Activated naive CD4-positive, alpha-beta T cell treated with Interleukin-2 at 50 U/mL for 16 hours (primary cell): ENCODE results near the gene KIF9.
"Not testable (repeated sequence)": the region's sequence is repeated elsewhere in the genome, so short reads cannot be mapped to it uniquely, and the experiment has no call there.

ENCODE experiments used
- DNase-seq: peaks from one replicate; pipeline ENCODE4 v3.0.0-alpha.2; 2020

KIF9 gene

GRCh38 chr3:47282424-47283192 lies at the start of gene KIF9, which contains the start of gene KLHL18:
KIF9 (minus strand) TSS chr3:47282799; CDS start chr3:47277374, 5,425 bp downstream.
KLHL18 (plus strand) TSS chr3:47282944; CDS start chr3:47282966, 22 bp downstream.
- peak; percentile 96 for DNase-seq

- peak; percentile 43 for DNase-seq
Observed at GRCh38 chr3:47324278-47324865, 41.8 kb upstream of the KIF9 start.

- no peak for DNase-seq
Observed at GRCh38 chr3:47323431-47324277, 41.1 kb upstream of the KIF9 start.

GRCh38 chr3:47319956-47320355 lies 37.4 kb upstream of the KIF9 start:
- DNase-seq, result no peak

GRCh38 chr3:47318916-47319315 lies 36.3 kb upstream of the KIF9 start:
- no peak for DNase-seq

GRCh38 chr3:47316151-47316550 lies 33.6 kb upstream of the KIF9 start:
- DNase-seq, result not testable (repeated sequence)

GRCh38 chr3:47315069-47315647 lies 32.6 kb upstream of the KIF9 start:
- no peak for DNase-seq

GRCh38 chr3:47314056-47314764 lies 31.6 kb upstream of the KIF9 start:
- no peak for DNase-seq

- DNase-seq, result no peak
Observed at GRCh38 chr3:47313341-47314055, 30.9 kb upstream of the KIF9 start.

GRCh38 chr3:47310391-47310790 lies 27.8 kb upstream of the KIF9 start:
- DNase-seq, result no peak

- not testable (repeated sequence) for DNase-seq
Observed at GRCh38 chr3:47309231-47309630, 26.6 kb upstream of the KIF9 start.

GRCh38 chr3:47306022-47306421 lies 23.4 kb upstream of the KIF9 start:
- DNase-seq, result no peak

GRCh38 chr3:47301456-47301855 lies 18.9 kb upstream of the KIF9 start:
- DNase-seq, result no peak

GRCh38 chr3:47299381-47300318 lies 17.1 kb upstream of the KIF9 start:
- DNase-seq, result no peak

- DNase-seq, result no peak
Observed at GRCh38 chr3:47298439-47298838, 15.8 kb upstream of the KIF9 start.

- no peak for DNase-seq
Observed at GRCh38 chr3:47296562-47297302, 14.1 kb upstream of the KIF9 start.

- DNase-seq, result no peak
Observed at GRCh38 chr3:47295976-47296375, 13.4 kb upstream of the KIF9 start.

GRCh38 chr3:47295322-47295721 lies 12.7 kb upstream of the KIF9 start:
- DNase-seq, result no peak

- DNase-seq, result no peak
Observed at GRCh38 chr3:47294392-47294791, 11.8 kb upstream of the KIF9 start.

GRCh38 chr3:47293822-47294221 lies 11.2 kb upstream of the KIF9 start:
- no peak for DNase-seq
